K562 (cell line): ENCODE data around the gene COL4A2. TPM values are rescaled to one million over a fixed set of nuclear protein-coding genes. Genes with fewer than 3 reads are reported as not detected.

Experiments
- ARID3A ChIP-seq: IDR thresholded peaks from 2 replicates; pipeline ENCODE4 v1.6.1; 2012; ENCODE audit warnings: low read depth, low read length, improper control_type of control experiment, borderline replicate concordance
- CTCF ChIP-seq, 3 experiments: IDR thresholded peaks in 2 of 3; conservative IDR thresholded peaks in 1 of 3; 2 replicates each; pipeline ENCODE4 v1.5.1; 2011 to 2012; ENCODE audit warnings: low read length in 3 of 3, mild to moderate bottlenecking in 3 of 3, control low read depth in 2 of 3, improper control_type of control experiment in 1 of 3, inconsistent platforms in 1 of 3, low read depth in 1 of 3, mixed read lengths in 1 of 3, moderate library complexity in 1 of 3; ENCODE audit not compliant: insufficient read depth in 2 of 3
- ETS1 ChIP-seq: conservative IDR thresholded peaks from 2 replicates; pipeline ENCODE4 v1.6.1; 2011; ENCODE audit warnings: low read depth, mild to moderate bottlenecking, low read length; ENCODE audit not compliant: control insufficient read depth
- HDAC2 ChIP-seq: fragments of 450-650 bp; IDR thresholded peaks from 2 replicates; pipeline ENCODE4 v1.6.1; 2016; ENCODE audit warnings: mild to moderate bottlenecking
- SFPQ ChIP-seq: fragments of 200-400 bp; formaldehyde crosslinking; IDR thresholded peaks from 2 replicates; pipeline ENCODE4 v1.6.1; 2017; ENCODE audit warnings: mild to moderate bottlenecking, low read depth, low read length, moderate library complexity
- SMARCA4 ChIP-seq: fragments of 450-650 bp; IDR thresholded peaks from 2 replicates; pipeline ENCODE4 v1.6.1; 2016
- TFAP4 ChIP-seq: sonication (generic); formaldehyde crosslinking; IDR thresholded peaks from 2 replicates; pipeline ENCODE4 v1.8.0; 2022; ENCODE audit warnings: missing genetic modification reagents, mild to moderate bottlenecking, moderate library complexity, borderline replicate concordance
- YY1 ChIP-seq, 3 experiments: IDR thresholded peaks; 2 replicates each; pipeline ENCODE4 v1.6.1; 2011; ENCODE audit warnings: low read length in 2 of 3, mild to moderate bottlenecking in 2 of 3, moderate library complexity in 2 of 3, borderline replicate concordance in 1 of 3, control low read depth in 1 of 3, low read depth in 1 of 3; ENCODE audit not compliant: insufficient read depth in 3 of 3, insufficient replicate concordance in 2 of 3, control insufficient read depth in 1 of 3, insufficient read length in 1 of 3; ENCODE audit errors: extremely low read depth in 1 of 3
- ZBTB33 ChIP-seq: sonication (generic); formaldehyde crosslinking; IDR thresholded peaks from 2 replicates; pipeline ENCODE4 v1.8.1; 2023; ENCODE audit warnings: mild to moderate bottlenecking, missing genetic modification reagents
- ZNF592 ChIP-seq: fragments of 450-650 bp; IDR thresholded peaks from 2 replicates; pipeline ENCODE4 v1.6.1; 2017; ENCODE audit warnings: antibody characterized with exemption, mild to moderate bottlenecking
- polyA plus RNA-seq, 8 experiments: library from polyadenylated mRNA; depleted of rRNA in 4 of 8; stranded (reverse) in 5 of 8; unstranded in 3 of 8; fragments of >200 nt; fragmentation: Nextera tagmentation in 2 of 8; fragmentation: Illumina TruSeq in 1 of 8; extraction: Ambion mirVana in 2 of 8; extraction: Trizol in 1 of 8; gene quantifications; 2 replicates each; pipeline versions ENCODE4 v1.2.1 to v1.2.3, GENCODE V29; 2011 to 2014; ENCODE audit warnings: inconsistent platforms in 1 of 8, missing spikeins in 1 of 8
- total RNA-seq, 7 experiments: library from RNA; depleted of rRNA in 6 of 7; stranded (reverse); fragments of >200 nt in 6 of 7; fragmentation: Illumina TruSeq in 2 of 7; extraction: Trizol in 2 of 7; gene quantifications; 2 replicates each; pipeline versions ENCODE4 v1.2.1 to v1.2.3, GENCODE V29; 2011 to 2021; ENCODE audit warnings: low replicate concordance in 1 of 7

Gene COL4A2
- total and polyA plus RNA-seq, 9 of the 15 experiments (the other 6 are each of a cell fraction or from before 2014, with no cell fraction given) = 0.13 to 15.2 (median 8.1) TPM

- TF ChIP-seq ZBTB33 (CRISPR knock-in tag) (0 out of 2 replicates have a peak, but pooled peaks have one; percentile 29), CTCF (IDR thresholded peaks at IDR 0.05 in 2 of 3, conservative IDR thresholded peaks at IDR 0.05 in 1 of 3; ENCODE audit: insufficient read depth in 2 of 3, low read depth in 1 of 3, low read length in 3 of 3) (peak; percentile 89 to 96 (median 91)), ZNF592 (0 out of 2 replicates have a peak, but pooled peaks have one; percentile 24), SMARCA4 (0 out of 2 replicates have a peak, but pooled peaks have one; percentile 17), TFAP4 (CRISPR knock-in tag) (peak; percentile 60; the same call in 1 of the 2 replicates), ARID3A (no peak), HDAC2 (0 out of 2 replicates have a peak, but pooled peaks have one; percentile 52), ETS1 (no peak), YY1 (IDR thresholded peaks at IDR 0.05; ENCODE audit: borderline replicate concordance in 1 of 3, control insufficient read depth in 1 of 3, extremely low read depth in 1 of 3, insufficient read depth in 3 of 3, insufficient read length in 1 of 3, insufficient replicate concordance in 2 of 3, low read depth in 1 of 3, low read length in 2 of 3) (peak in 2 of 3 experiments; percentile 45 to 62), SFPQ (no peak)
Measured at GRCh38 chr13:110455941-110456340, 148.9 kb downstream of the COL4A2 start (continued).
